ENCODE measurements around the gene TNFRSF14. TPM values are rescaled to one million over a fixed set of nuclear protein-coding genes. Genes with fewer than 3 reads are reported as not detected.
A peak's percentile ranks its signal among the peaks of the same experiment; 100 is the strongest.

TNFRSF14 gene
- total RNA-seq, 4 donors from 2014 or later: 36.3 to 47.5 (median 46.7) TPM

GRCh38 chr1:2528611-2528965 is 27.6 kb upstream of the TNFRSF14 start:
- no peak for DNase-seq

GRCh38 chr1:2528966-2529783 is 27.0 kb upstream of the TNFRSF14 start:
- H3K4me3 ChIP-seq (replicated peaks in 1 of 3): peak overlapping the region in 1 of 3 donors; percentile 2
- peak; percentile 17 to 18 for DNase-seq
- peaks cover 30 to 55% of the 10 kb centered on the region in 2 donors for H3K4me1 ChIP-seq
- H3K27me3 ChIP-seq: no peaks in the 10 kb centered on the region
- intact Hi-C loops (cut with DNase I): loop anchor here (10.0 kb wide), 2 partner anchors 116 to 334 kb away; partner anchors contain the start of gene FAAP20
- WGBS, 2 donors: 20 to 39% methylated on average over 13 to 18 of the region's 84 CpGs
- H3K9me3 ChIP-seq: no peaks in the 10 kb centered on the region
- TF ChIP-seq POLR2A (IDR thresholded peaks at IDR 0.05) (no peak), CTCF (IDR thresholded peaks at IDR 0.05) (no peak)
- H3K27ac ChIP-seq: no peak overlapping the region
- H3K36me3 ChIP-seq: no peaks in the 10 kb centered on the region

More at GRCh38 chr1:2528611-2528965, 27.6 kb upstream of the TNFRSF14 start:
- peaks cover 30 to 55% of the 10 kb centered on the region in 2 donors for H3K4me1 ChIP-seq
- 67 to 71% methylated on average over 9 to 10 of the region's 10 CpGs for WGBS, 2 donors
- no peaks in the 10 kb centered on the region for H3K27me3 ChIP-seq
- no peak overlapping the region for H3K27ac ChIP-seq
- intact Hi-C loops (cut with DNase I): loop anchor here (10.0 kb wide), 2 partner anchors 116 to 334 kb away; partner anchors contain the start of gene FAAP20
- H3K4me3 ChIP-seq (replicated peaks in 1 of 3): no peak overlapping the region
- TF ChIP-seq POLR2A (IDR thresholded peaks at IDR 0.05) (no peak), CTCF (IDR thresholded peaks at IDR 0.05) (no peak)
- H3K9me3 ChIP-seq: no peaks in the 10 kb centered on the region
- no peaks in the 10 kb centered on the region for H3K36me3 ChIP-seq

GRCh38 chr1:2529784-2530512 is 26.2 kb upstream of the TNFRSF14 start, which contains the start of gene HES5:
TSS of gene HES5 (minus strand) at chr1:2530263. CDS start at chr1:2530164, 99 bp downstream.
- Histone ChIP-seq H3K4me3 (replicated peaks in 1 of 3) (peak within 1 kb of the TSS in 1 of 3 donors; percentile 2), H3K9me3 (no peaks in the 10 kb centered on the region), H3K27me3 (no peaks in the 10 kb centered on the region), H3K4me1 (peaks cover 23 to 49% of the 10 kb centered on the region in 2 donors), H3K27ac (no peak within 1 kb of the TSS), H3K36me3 (no peaks in the 10 kb centered on the region)
- TF ChIP-seq CTCF (IDR thresholded peaks at IDR 0.05) (no peak), POLR2A (IDR thresholded peaks at IDR 0.05) (no peak)
- WGBS, 2 donors: 2 to 6% methylated on average over 18 to 34 of the region's 91 CpGs
- DNase-seq: no peak
- intact Hi-C loops (cut with DNase I): loop anchor here (10.0 kb wide), 2 partner anchors 115 to 335 kb away; partner anchors contain the start of gene FAAP20

GRCh38 chr1:2530513-2531361 is 25.4 kb upstream of the TNFRSF14 start:
- no peak overlapping the region for H3K27ac ChIP-seq
- no peaks in the 10 kb centered on the region for H3K27me3 ChIP-seq
- no peak overlapping the region for H3K4me3 ChIP-seq (replicated peaks in 1 of 3)
- H3K4me1 ChIP-seq: peaks cover 15 to 43% of the 10 kb centered on the region in 2 donors
- WGBS, 2 donors: 5 to 42% methylated on average over 2 to 11 of the region's 30 CpGs
- intact Hi-C loops (cut with DNase I): no loop called here
- TF ChIP-seq POLR2A (IDR thresholded peaks at IDR 0.05): no peak
- peak in 1 of 6 experiments; percentile 16 for TF ChIP-seq CTCF (IDR thresholded peaks at IDR 0.05)
- peak; percentile 60 to 61 for DNase-seq
- no peaks in the 10 kb centered on the region for H3K9me3 ChIP-seq
- no peaks in the 10 kb centered on the region for H3K36me3 ChIP-seq
